Mesothelial cell of epicardium (in vitro differentiated cells): ENCODE data around the gene PPP3R1. TPM values are rescaled to one million over a fixed set of nuclear protein-coding genes. Genes with fewer than 3 reads are reported as not detected.

Experiments
- DNase-seq, 2 experiments: peaks; one replicate each; pipeline ENCODE4 v3.0.0; 2021; ENCODE audit warnings: low spot score in 2 of 2; ENCODE audit not compliant: unreplicated experiment in 2 of 2
- H3K27ac Mint-ChIP-seq: 2 replicates; pipeline ENCODE4 v1.8.0; 2021; ENCODE audit warnings: mixed read lengths
- H3K27me3 Mint-ChIP-seq: 2 replicates; pipeline ENCODE4 v1.8.0; 2021; ENCODE audit warnings: low read depth, mixed read lengths
- H3K36me3 Mint-ChIP-seq: 2 replicates; pipeline ENCODE4 v1.8.0; 2021; ENCODE audit warnings: mixed read lengths
- H3K4me1 Mint-ChIP-seq: 2 replicates; pipeline ENCODE4 v1.8.0; 2021; ENCODE audit warnings: mixed read lengths
- H3K4me3 Mint-ChIP-seq: 2 replicates; pipeline ENCODE4 v1.8.0; 2021; ENCODE audit warnings: mild to moderate bottlenecking, moderate library complexity, mixed read lengths
- H3K9me3 Mint-ChIP-seq: 2 replicates; pipeline ENCODE4 v1.8.0; 2021; ENCODE audit warnings: mixed read lengths
- total RNA-seq: library from RNA; stranded (reverse); gene quantifications from 3 replicates; pipeline ENCODE4 v1.2.1, GENCODE V29; 2021
- TF ChIP-seq, protein P1 (sequence below): fragments of 200-600 bp; sonication (generic); IDR thresholded peaks from one replicate; pipeline ENCODE4 v1.5.0; 2021; ENCODE audit warnings: antibody characterized with exemption; ENCODE audit not compliant: unreplicated experiment

The PPP3R1 gene
- total RNA-seq, 1 donor from 2014 or later: 62.8 TPM

DNA sequence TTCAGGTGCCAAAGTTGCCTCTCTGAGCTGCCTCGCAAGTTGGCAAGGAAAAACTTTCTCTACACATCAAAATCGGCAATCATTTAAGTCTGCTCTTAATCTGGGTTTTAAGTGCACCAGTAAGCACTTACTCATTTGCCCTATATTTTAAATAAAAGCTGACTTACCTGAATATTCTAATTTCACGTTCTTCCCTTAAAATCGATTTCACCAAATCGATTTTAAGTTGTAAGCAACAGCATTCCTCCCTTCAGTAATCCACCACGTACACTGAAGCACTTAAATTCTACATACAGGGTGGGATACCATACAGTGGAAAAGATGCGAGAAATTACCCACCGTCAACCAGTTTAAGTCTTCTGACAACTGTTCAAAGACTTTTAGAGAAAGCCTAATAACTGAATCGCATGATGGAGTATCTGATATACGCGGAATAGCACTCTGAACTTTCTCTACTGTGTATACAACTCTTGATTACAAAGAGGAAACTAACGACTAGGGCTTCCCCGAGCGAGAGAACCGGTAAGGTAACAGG is 1.6 kb downstream of the PPP3R1 start:
- Mint-ChIP-seq H3K9me3 (no peaks in the 10 kb centered on the region), H3K4me3 (peak overlapping the region; percentile 79), H3K36me3 (no peaks in the 10 kb centered on the region), H3K27ac (peak overlapping the region; percentile 95), H3K27me3 (no peaks in the 10 kb centered on the region), H3K4me1 (peaks cover 23% of the 10 kb centered on the region)
- TF ChIP-seq, protein P1, sequence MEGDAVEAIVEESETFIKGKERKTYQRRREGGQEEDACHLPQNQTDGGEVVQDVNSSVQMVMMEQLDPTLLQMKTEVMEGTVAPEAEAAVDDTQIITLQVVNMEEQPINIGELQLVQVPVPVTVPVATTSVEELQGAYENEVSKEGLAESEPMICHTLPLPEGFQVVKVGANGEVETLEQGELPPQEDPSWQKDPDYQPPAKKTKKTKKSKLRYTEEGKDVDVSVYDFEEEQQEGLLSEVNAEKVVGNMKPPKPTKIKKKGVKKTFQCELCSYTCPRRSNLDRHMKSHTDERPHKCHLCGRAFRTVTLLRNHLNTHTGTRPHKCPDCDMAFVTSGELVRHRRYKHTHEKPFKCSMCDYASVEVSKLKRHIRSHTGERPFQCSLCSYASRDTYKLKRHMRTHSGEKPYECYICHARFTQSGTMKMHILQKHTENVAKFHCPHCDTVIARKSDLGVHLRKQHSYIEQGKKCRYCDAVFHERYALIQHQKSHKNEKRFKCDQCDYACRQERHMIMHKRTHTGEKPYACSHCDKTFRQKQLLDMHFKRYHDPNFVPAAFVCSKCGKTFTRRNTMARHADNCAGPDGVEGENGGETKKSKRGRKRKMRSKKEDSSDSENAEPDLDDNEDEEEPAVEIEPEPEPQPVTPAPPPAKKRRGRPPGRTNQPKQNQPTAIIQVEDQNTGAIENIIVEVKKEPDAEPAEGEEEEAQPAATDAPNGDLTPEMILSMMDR: no peak
- no peak for DNase-seq

DNA sequence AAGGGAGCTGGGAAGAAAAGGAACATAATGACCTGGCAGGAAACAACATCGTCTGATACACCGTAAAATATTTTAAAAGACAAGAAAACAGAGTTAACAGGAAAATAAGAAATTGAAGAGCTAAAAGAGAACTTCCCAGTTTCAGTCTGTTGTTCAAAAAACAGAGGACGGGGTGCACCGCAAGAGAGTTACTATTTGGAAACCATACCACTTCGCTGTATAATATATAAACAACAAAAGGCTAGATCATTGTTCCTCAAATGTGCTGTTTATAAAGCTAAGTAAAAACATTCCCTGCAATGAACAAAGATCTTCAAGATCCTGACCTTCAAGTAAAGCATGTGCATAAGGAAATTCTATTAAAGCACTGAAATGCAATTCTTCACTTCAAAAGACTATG is 2.1 kb downstream of the PPP3R1 start:
- TF ChIP-seq, protein P1: no peak
- Mint-ChIP-seq H3K27me3 (no peaks in the 10 kb centered on the region), H3K4me3 (peak overlapping the region; percentile 79), H3K9me3 (no peaks in the 10 kb centered on the region), H3K27ac (peak overlapping the region; percentile 95), H3K36me3 (no peaks in the 10 kb centered on the region), H3K4me1 (peaks cover 23% of the 10 kb centered on the region)
- DNase-seq: no peak

DNA sequence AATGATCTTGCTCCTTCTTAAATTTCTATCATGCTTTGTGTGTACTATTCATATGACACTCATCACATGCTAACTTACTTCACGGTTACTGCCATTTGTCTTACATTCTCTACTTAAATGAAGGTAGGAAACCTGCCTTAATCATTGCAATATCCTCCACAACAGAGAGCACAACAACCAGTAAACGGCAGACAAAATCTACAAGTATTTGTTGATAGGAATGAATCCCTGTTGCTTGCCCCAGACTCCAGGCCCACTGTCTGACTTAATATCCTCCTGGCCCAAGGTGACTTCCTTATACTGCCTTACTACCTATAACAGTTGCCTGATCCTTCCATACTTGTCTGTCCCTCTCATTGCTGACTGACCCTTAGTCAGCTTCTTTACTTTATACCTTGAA is 3.5 kb downstream of the PPP3R1 start:
- no peak for DNase-seq
- Mint-ChIP-seq H3K27me3 (no peaks in the 10 kb centered on the region), H3K4me1 (peaks cover 13% of the 10 kb centered on the region), H3K27ac (no peak overlapping the region), H3K4me3 (no peak overlapping the region), H3K9me3 (no peaks in the 10 kb centered on the region), H3K36me3 (no peaks in the 10 kb centered on the region)
- TF ChIP-seq, protein P1: no peak

DNA sequence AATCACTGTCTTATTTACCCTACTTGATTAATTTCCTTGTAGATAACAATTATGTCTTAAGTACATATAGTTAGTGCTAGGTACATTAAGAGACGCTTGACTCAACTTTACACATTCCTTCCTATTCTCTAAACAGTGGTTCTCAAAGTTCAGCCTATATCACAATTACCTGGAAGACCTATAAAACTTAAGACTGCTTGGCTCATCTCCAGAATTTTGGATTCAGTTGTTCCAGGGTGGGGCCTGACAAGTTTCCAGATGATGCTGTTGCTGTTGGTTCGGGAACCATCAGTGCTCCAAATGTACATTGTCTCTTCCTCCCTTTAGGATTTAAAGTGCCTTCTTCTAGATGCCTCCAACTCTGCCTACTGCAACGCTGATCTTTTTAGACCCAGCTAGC is 4.0 kb downstream of the PPP3R1 start:
- no peaks in the 10 kb centered on the region for H3K27me3 Mint-ChIP-seq
- H3K9me3 Mint-ChIP-seq: no peaks in the 10 kb centered on the region
- no peaks in the 10 kb centered on the region for H3K36me3 Mint-ChIP-seq
- H3K4me1 Mint-ChIP-seq: peaks cover 13% of the 10 kb centered on the region
- H3K27ac Mint-ChIP-seq: no peak overlapping the region
- H3K4me3 Mint-ChIP-seq: no peak overlapping the region
- DNase-seq: no peak
- TF ChIP-seq, protein P1: no peak

DNA sequence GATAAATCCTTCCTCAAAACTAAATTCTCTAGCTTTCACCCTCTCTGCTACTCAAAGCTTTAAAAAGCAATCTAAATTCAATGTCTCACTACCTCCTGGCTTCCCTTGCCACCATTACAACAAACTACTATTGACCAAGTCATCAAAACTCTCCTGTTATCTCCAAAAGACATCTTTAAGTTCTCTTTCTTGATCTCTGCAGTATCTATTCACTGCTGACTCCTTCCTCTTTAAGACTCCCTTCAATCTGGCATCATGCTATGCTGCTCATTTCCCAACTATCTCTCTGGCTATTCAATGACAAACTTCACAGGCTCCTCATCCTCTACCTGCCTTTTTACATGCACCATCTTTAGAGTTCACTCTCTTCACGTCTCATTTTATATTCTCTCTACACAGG is 5.9 kb downstream of the PPP3R1 start:
- peaks cover 15% of the 10 kb centered on the region for H3K4me1 Mint-ChIP-seq
- H3K9me3 Mint-ChIP-seq: no peaks in the 10 kb centered on the region
- H3K27ac Mint-ChIP-seq: no peak overlapping the region
- no peak overlapping the region for H3K4me3 Mint-ChIP-seq
- no peak for DNase-seq
- H3K27me3 Mint-ChIP-seq: no peaks in the 10 kb centered on the region
- TF ChIP-seq, protein P1: no peak
- H3K36me3 Mint-ChIP-seq: no peaks in the 10 kb centered on the region

DNA sequence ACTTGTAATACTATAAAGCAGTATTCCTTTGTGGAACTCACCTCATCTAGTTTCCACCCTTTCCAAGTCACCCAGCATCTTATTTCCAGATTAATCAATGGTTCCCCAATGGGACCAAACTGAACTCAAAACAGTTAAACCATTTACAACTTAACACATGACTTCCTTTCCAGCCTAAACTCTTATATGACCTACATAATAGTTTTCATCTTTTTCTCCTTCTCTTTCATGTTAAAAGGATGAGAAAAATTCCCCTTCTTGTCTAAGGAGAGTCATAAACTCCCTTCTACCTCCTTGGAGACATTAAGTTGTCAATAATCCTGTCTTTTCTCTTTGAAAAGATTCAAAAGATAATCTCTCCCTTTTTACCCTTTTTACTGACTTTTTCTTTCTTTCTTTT is 6.7 kb downstream of the PPP3R1 start:
- Mint-ChIP-seq H3K36me3 (no peaks in the 10 kb centered on the region), H3K4me1 (peaks cover 16% of the 10 kb centered on the region), H3K9me3 (no peaks in the 10 kb centered on the region), H3K27me3 (no peaks in the 10 kb centered on the region), H3K27ac (no peak overlapping the region), H3K4me3 (no peak overlapping the region)
- no peak for DNase-seq
- TF ChIP-seq, protein P1: no peak
